HFF-Myc (cell line): ENCODE data around the gene GSN.

Experiments used
- DNase-seq: peaks from one replicate; pipeline ENCODE4 v3.0.0-alpha.2; 2011; ENCODE audit warnings: low read depth; ENCODE audit errors: extremely low read depth
- H3K4me3 ChIP-seq: replicated peaks from 2 replicates; pipeline ENCODE4 v1.5.1; 2011; ENCODE audit warnings: low read depth, mild to moderate bottlenecking, control low read depth, low read length
- CTCF ChIP-seq: IDR thresholded peaks from 2 replicates; pipeline ENCODE4 v1.5.1; 2012; ENCODE audit warnings: mild to moderate bottlenecking, low read depth, low read length, control low read depth; ENCODE audit errors: missing control alignments

GSN gene

DNA sequence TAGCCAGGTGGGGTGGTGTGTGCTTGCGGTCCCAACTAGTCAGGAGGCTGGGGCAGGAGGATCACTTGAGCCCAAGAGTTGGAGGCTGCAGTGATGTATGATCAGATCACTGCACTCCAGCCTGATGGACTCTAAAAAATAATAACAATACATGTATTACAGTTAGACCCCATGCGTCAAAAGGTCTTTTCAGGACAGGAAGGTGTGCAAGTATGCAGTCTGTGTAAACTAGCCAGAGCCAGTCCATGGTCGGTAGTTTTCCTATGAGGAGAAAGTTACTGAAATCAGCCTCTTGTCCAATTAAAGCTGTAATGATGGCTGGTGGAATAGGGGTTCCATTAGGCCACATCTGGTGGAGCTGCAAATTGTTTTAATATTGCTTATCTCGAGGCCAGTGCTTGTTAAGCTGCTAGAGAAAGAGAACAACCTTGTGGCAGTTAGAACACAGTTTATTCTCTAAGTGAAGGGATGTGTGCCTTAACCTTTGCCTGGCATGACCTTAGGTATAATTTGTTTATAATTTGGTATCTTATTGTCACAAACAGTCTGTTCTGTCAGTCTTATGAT lies 103.6 kb downstream of the GSN start:
- DNase-seq, result no peak
- no peak for TF ChIP-seq CTCF
- no peak overlapping the region for H3K4me3 ChIP-seq

GRCh38 chr9:121372239-121373010 lies 104.5 kb downstream of the GSN start:
- DNase-seq, result no peak
- H3K4me3 ChIP-seq, result no peak overlapping the region
- no peak for TF ChIP-seq CTCF

DNA sequence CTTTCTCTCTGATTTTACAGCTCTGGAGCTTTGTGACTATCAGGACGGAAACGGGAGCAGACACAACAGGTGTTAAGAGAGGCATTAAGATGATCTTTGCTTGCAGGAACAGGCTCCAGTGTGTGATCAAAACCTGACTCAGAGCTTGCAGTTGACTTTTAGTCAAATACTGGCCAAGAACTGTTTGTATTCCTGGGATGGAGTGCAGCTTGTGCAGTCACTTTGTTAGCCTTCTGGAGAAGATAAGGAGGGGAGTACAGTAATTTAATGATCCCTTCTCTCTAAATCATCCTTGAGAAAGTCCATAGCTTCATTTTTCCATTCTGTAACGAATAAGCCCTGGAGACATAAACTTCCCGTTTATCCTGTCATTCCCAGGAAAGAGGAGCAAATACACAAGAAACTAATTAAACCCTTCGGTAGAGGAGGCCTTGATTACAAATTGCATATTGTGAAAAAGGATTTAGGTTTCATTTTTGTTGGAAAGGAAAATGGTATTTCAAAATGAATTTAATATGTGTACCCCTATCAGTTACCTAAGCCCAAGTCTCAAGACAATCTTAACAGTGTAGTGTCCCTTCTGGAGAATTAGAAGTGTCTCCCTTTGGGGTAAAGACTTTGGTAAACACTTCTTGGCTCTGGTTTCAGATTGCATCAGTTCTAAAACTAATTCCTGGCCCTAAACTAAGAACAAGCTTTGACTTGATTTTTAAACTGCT lies 105.2 kb downstream of the GSN start:
- no peak overlapping the region for H3K4me3 ChIP-seq
- no peak for TF ChIP-seq CTCF
- no peak for DNase-seq

DNA sequence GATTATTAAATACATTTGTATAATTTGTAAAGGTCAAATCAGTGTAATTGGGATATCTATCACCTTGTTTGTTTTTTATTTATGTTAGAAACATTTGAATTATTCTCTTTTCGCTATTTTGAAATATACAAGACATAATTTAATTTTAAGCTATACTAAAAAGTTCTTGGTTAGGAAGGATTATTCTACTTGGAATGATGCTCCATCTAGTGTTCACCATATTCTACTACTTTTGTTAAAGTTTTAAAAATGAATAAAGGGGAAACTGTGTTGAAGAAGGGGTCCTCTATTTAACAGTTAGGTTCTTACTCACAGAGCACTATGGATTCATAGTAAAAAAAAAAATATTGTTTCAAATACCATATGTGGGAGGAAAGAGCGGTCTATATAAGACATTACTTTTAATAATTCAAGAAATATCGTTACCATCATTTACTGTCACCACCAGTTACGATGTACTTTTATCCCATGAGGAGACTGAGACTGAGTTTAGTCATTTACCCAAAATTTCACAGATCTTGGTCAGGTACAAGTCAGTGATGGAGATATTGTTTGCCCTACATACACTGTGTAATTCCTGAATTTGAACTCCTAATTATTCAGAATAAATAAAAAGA lies 108.4 kb downstream of the GSN start:
- peak; percentile 5 for TF ChIP-seq CTCF
- no peak overlapping the region for H3K4me3 ChIP-seq
- no peak for DNase-seq

DNA sequence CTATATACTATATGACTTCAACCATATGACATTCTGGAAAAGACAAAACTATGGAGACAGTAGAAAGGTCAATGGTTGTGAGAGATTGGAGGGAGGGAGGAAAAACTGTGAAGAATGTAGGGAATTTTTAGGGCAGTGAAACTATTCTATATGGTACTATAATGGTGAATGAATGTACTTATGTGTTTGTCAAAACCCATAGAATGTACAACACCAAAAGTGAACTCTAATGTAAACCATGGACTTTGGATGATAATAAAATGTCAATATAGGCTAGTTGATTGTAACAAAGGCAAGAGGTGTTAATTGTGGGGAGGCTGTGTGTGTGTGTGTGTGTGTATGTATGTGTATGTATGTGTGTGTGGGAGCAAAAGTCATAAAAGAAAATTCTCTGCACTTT lies 112.9 kb downstream of the GSN start:
- no peak for TF ChIP-seq CTCF
- H3K4me3 ChIP-seq, result no peak overlapping the region
- DNase-seq, result no peak
